Neural cell (in vitro differentiated cells): ENCODE measurements around the gene FRMD4A. TPM values are rescaled to one million over a fixed set of nuclear protein-coding genes. Genes with fewer than 3 reads are reported as not detected.

Experiments used
- H2AFZ ChIP-seq: fragments of 200-600, 300-800 bp; sonication (generic), shearing (Covaris generic); 2 replicates; pipeline ENCODE4 v1.6.0; 2014; ENCODE audit warnings: low read depth, mild to moderate bottlenecking, antibody characterized with exemption, low read length, moderate library complexity
- H3F3A ChIP-seq: fragments of 200-600 bp; shearing (Covaris generic); 2 replicates; pipeline ENCODE4 v1.6.1; 2016; ENCODE audit warnings: mild to moderate bottlenecking, moderate library complexity, mixed read lengths, antibody characterized with exemption, low read length; ENCODE audit not compliant: insufficient read depth, poor library complexity, severe bottlenecking
- H3K27ac ChIP-seq: fragments of 200-600, 300-800 bp; sonication (generic), shearing (Covaris generic); 2 replicates; pipeline ENCODE4 v1.5.1; 2014; ENCODE audit warnings: mild to moderate bottlenecking, low read length, moderate library complexity
- H3K27me3 ChIP-seq: fragments of 300-800, 200-600 bp; sonication (generic), shearing (Covaris generic); 2 replicates; pipeline ENCODE4 v1.6.0; 2014; ENCODE audit warnings: mild to moderate bottlenecking, low read depth, low read length, moderate library complexity; ENCODE audit not compliant: insufficient read depth
- H3K36me3 ChIP-seq: fragments of 300-800, 200-600 bp; sonication (generic), shearing (Covaris generic); 2 replicates; pipeline ENCODE4 v1.5.1; 2014; ENCODE audit warnings: mild to moderate bottlenecking, antibody characterized with exemption, low read length, moderate library complexity; ENCODE audit not compliant: insufficient read depth
- H3K4me2 ChIP-seq: fragments of 300-800, 200-600 bp; sonication (generic), shearing (Covaris generic); 2 replicates; pipeline ENCODE4 v1.6.0; 2014; ENCODE audit warnings: mild to moderate bottlenecking, low read length
- H3K4me3 ChIP-seq: fragments of 300-800, 200-600 bp; sonication (generic), shearing (Covaris generic); 2 replicates; pipeline ENCODE4 v1.5.1; 2014; ENCODE audit warnings: mild to moderate bottlenecking, low read length, moderate library complexity
- H3K79me2 ChIP-seq: fragments of 200-600 bp; shearing (Covaris generic); replicated peaks from 2 replicates; pipeline ENCODE4 v1.6.0; 2014; ENCODE audit warnings: mild to moderate bottlenecking, low read length, moderate library complexity; ENCODE audit not compliant: insufficient read depth
- H3K9ac ChIP-seq: fragments of 300-800, 200-600 bp; sonication (generic), shearing (Covaris generic); 2 replicates; pipeline ENCODE4 v1.6.1; 2016; ENCODE audit warnings: mild to moderate bottlenecking, low read length, mixed read lengths
- H3K9me2 ChIP-seq: fragments of 200-600 bp; shearing (Covaris generic); 2 replicates; pipeline ENCODE4 v1.6.1; 2016; ENCODE audit warnings: mild to moderate bottlenecking, low read length, mixed read lengths; ENCODE audit not compliant: insufficient read depth
- H3K9me3 ChIP-seq: fragments of 200-600, 300-800 bp; sonication (generic), shearing (Covaris generic); 2 replicates; pipeline ENCODE4 v1.6.1; 2016; ENCODE audit warnings: mild to moderate bottlenecking, mixed run types, low read length, moderate library complexity, mixed read lengths
- H4K20me1 ChIP-seq: fragments of 200-600 bp; shearing (Covaris generic); 2 replicates; pipeline ENCODE4 v1.6.1; 2016; ENCODE audit warnings: mild to moderate bottlenecking, mixed run types; ENCODE audit not compliant: insufficient read depth
- EP300 ChIP-seq: fragments of 450-650 bp; conservative IDR thresholded peaks from 2 replicates; pipeline ENCODE4 v1.6.1; 2014; ENCODE audit warnings: antibody characterized with exemption, mild to moderate bottlenecking, moderate library complexity; ENCODE audit not compliant: poor library complexity, severe bottlenecking
- MXI1 ChIP-seq: fragments of 450-650 bp; conservative IDR thresholded peaks from 2 replicates; pipeline ENCODE4 v1.6.1; 2014; ENCODE audit warnings: antibody characterized with exemption, mild to moderate bottlenecking; ENCODE audit not compliant: poor library complexity, severe bottlenecking
- POLR2AphosphoS5 ChIP-seq: IDR thresholded peaks from 2 replicates; pipeline ENCODE4 v1.6.1; 2012
- RAD21 ChIP-seq: fragments of 450-650 bp; conservative IDR thresholded peaks from 2 replicates; pipeline ENCODE4 v1.6.1; 2014; ENCODE audit warnings: antibody characterized with exemption, mild to moderate bottlenecking, moderate library complexity
- SMC3 ChIP-seq: fragments of 450-650 bp; conservative IDR thresholded peaks from 2 replicates; pipeline ENCODE4 v1.6.1; 2014; ENCODE audit warnings: antibody characterized with exemption, mild to moderate bottlenecking, moderate library complexity; ENCODE audit not compliant: poor library complexity
- polyA plus RNA-seq: library from polyadenylated mRNA; depleted of rRNA; stranded (reverse); fragments of >200 nt; gene quantifications from 2 replicates; pipeline ENCODE4 v1.2.3, GENCODE V29; 2014
- TF ChIP-seq, protein P1 (sequence below): IDR thresholded peaks from 2 replicates; pipeline ENCODE4 v1.6.1; 2012; ENCODE audit warnings: borderline replicate concordance
- TF ChIP-seq, protein P2 (sequence below): fragments of 450-650 bp; IDR thresholded peaks from 2 replicates; pipeline ENCODE4 v1.5.1; 2014; ENCODE audit warnings: antibody characterized with exemption, mild to moderate bottlenecking, moderate library complexity; ENCODE audit not compliant: poor library complexity, severe bottlenecking

Gene FRMD4A
- polyA plus RNA-seq, 1 donor from 2014 or later: 36.5 TPM

DNA sequence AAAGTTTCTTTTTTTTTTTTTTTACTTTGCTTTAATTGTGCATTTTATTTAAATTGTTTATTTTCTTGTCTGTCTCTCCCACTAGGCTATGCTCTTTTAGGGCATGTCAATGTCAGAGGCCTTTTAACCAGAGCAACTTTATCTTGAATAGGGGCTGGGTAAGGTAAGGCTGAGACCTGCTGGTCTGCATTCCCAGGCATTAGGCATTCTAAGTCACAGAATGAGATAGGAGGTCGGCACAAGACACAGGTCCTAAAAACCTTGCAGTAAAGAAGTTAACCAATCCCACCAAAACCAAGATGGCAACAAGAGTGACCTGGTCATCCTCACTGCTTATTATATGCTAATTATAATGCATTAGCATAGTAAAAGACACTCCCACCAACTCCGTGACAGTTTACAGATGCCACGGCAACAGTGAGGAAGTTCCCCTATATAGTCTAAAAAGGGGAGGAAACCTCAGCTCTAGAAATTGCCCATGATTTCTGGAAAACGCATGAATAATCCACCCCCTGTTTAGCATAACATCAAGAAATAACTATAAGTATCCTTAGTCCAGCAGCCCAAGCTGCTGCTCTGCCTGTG, 47.0 kb upstream of the FRMD4A start:
- no peak overlapping the region for H3K27ac ChIP-seq
- TF ChIP-seq, protein P1, sequence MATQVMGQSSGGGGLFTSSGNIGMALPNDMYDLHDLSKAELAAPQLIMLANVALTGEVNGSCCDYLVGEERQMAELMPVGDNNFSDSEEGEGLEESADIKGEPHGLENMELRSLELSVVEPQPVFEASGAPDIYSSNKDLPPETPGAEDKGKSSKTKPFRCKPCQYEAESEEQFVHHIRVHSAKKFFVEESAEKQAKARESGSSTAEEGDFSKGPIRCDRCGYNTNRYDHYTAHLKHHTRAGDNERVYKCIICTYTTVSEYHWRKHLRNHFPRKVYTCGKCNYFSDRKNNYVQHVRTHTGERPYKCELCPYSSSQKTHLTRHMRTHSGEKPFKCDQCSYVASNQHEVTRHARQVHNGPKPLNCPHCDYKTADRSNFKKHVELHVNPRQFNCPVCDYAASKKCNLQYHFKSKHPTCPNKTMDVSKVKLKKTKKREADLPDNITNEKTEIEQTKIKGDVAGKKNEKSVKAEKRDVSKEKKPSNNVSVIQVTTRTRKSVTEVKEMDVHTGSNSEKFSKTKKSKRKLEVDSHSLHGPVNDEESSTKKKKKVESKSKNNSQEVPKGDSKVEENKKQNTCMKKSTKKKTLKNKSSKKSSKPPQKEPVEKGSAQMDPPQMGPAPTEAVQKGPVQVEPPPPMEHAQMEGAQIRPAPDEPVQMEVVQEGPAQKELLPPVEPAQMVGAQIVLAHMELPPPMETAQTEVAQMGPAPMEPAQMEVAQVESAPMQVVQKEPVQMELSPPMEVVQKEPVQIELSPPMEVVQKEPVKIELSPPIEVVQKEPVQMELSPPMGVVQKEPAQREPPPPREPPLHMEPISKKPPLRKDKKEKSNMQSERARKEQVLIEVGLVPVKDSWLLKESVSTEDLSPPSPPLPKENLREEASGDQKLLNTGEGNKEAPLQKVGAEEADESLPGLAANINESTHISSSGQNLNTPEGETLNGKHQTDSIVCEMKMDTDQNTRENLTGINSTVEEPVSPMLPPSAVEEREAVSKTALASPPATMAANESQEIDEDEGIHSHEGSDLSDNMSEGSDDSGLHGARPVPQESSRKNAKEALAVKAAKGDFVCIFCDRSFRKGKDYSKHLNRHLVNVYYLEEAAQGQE: no peak
- no peaks in the 10 kb centered on the region for H3K36me3 ChIP-seq
- no peak overlapping the region for H3K9ac ChIP-seq
- H3F3A ChIP-seq: no peaks in the 10 kb centered on the region
- no peaks in the 10 kb centered on the region for H4K20me1 ChIP-seq
- H3K9me2 ChIP-seq: no peaks in the 10 kb centered on the region
- no peak overlapping the region for H2AFZ ChIP-seq
- H3K4me3 ChIP-seq: no peak overlapping the region
- no peaks in the 10 kb centered on the region for H3K9me3 ChIP-seq
- H3K79me2 ChIP-seq: no peaks in the 10 kb centered on the region
- no peak overlapping the region for H3K4me2 ChIP-seq
- no peaks in the 10 kb centered on the region for H3K27me3 ChIP-seq

DNA sequence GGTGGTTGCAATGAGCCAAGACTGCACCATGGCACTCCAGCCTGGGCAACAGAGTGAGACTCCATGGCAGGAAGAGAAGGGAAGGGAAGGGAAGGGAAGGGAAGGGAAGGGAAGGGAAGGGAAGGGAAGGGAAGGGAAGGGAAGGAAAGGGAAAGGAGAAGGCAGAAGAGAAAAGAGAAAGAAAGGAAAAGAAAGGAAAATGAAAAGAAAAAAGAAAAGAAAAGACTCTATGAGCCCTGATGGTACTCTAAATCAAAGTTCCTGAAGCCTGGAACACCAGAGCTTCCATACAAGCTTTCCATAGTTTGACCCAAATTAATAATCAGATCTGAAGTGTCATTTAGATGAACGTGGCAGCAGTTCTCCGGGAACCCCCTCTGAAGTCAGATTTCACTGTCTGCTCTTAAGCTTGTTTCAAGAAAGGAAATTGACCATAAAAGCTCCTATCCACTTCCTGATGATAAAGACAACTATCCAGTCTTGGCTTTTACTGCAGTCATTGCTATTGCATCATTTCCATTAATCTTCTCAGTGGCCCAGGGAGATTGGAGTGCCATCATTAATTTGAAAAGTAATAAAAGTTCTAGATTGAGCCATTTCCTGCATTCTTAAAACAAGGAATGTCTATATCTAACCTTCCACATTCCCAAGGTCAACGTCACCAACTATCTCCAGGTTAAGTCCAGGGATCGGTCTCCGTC, 44.2 kb upstream of the FRMD4A start:
- Histone ChIP-seq H3K9ac (no peak overlapping the region), H3K9me2 (no peaks in the 10 kb centered on the region), H3K79me2 (no peaks in the 10 kb centered on the region), H4K20me1 (no peaks in the 10 kb centered on the region), H3K9me3 (no peaks in the 10 kb centered on the region), H2AFZ (no peak overlapping the region), H3K27me3 (no peaks in the 10 kb centered on the region), H3F3A (no peaks in the 10 kb centered on the region), H3K4me3 (no peak overlapping the region), H3K27ac (no peak overlapping the region), H3K36me3 (no peaks in the 10 kb centered on the region), H3K4me2 (no peak overlapping the region)
- TF ChIP-seq, protein P1: no peak
- no peak for TF ChIP-seq EP300
- TF ChIP-seq RAD21: no peak
- no peak for TF ChIP-seq SMC3
- no peak for TF ChIP-seq MXI1
- TF ChIP-seq, protein P2, sequence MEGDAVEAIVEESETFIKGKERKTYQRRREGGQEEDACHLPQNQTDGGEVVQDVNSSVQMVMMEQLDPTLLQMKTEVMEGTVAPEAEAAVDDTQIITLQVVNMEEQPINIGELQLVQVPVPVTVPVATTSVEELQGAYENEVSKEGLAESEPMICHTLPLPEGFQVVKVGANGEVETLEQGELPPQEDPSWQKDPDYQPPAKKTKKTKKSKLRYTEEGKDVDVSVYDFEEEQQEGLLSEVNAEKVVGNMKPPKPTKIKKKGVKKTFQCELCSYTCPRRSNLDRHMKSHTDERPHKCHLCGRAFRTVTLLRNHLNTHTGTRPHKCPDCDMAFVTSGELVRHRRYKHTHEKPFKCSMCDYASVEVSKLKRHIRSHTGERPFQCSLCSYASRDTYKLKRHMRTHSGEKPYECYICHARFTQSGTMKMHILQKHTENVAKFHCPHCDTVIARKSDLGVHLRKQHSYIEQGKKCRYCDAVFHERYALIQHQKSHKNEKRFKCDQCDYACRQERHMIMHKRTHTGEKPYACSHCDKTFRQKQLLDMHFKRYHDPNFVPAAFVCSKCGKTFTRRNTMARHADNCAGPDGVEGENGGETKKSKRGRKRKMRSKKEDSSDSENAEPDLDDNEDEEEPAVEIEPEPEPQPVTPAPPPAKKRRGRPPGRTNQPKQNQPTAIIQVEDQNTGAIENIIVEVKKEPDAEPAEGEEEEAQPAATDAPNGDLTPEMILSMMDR: no peak
- no peak for TF ChIP-seq POLR2AphosphoS5
